IMR-90 (cell line): ENCODE results near the gene ICAM5. TPM values are rescaled to one million over a fixed set of nuclear protein-coding genes. Genes with fewer than 3 reads are reported as not detected.

Experiments
- ATAC-seq: fragments of 200-7000 bp; cut with Tn5 transposase; 2 replicates; pipeline ENCODE4 v1.9.1; 2020; ENCODE audit warnings: low read depth, mild to moderate bottlenecking, moderate library complexity
- BruUV-seq: library from RNA; stranded (reverse); fragments of 400-500 nt; replicated peaks from 2 replicates; lab custom pipeline; 2021; lab: Mats Ljungman, UMichigan
- CTCF ChIA-PET: fragments of 300-600 bp; formaldehyde crosslinking; extraction: SDS; loops from one replicate; lab custom pipeline; 2021; ENCODE audit warnings: antibody characterized with exemption; lab: Yijun Ruan, JAX
- POLR2A ChIA-PET: fragments of 300-600 bp; sonication (Branson Sonifier 250); formaldehyde crosslinking; loops from one replicate; lab custom pipeline; 2022; ENCODE audit warnings: antibody characterized with exemption; ENCODE audit not compliant: unreplicated experiment; lab: Charles Lee
- DNase-seq: peaks from one replicate; pipeline ENCODE4 v3.0.0; 2013
- H2AFZ ChIP-seq: replicated peaks from 2 replicates; pipeline ENCODE3; 2013; ENCODE audit warnings: low read length, mild to moderate bottlenecking; ENCODE audit not compliant: poor library complexity
- H2AK5ac ChIP-seq: 2 replicates; pipeline ENCODE4 v1.6.1; 2013; ENCODE audit warnings: low read depth, low read length, inconsistent platforms
- H2AK9ac ChIP-seq: replicated peaks from 2 replicates; pipeline ENCODE3; 2013; ENCODE audit warnings: mild to moderate bottlenecking, low read depth, low read length, moderate library complexity; ENCODE audit not compliant: poor library complexity
- H2BK120ac ChIP-seq: 2 replicates; pipeline ENCODE4 v1.6.1; 2013; ENCODE audit warnings: low read depth, low read length, inconsistent platforms
- H2BK15ac ChIP-seq: 3 replicates; pipeline ENCODE4 v1.6.1; 2013; ENCODE audit warnings: low read depth, low read length, inconsistent platforms
- H2BK20ac ChIP-seq: 2 replicates; pipeline ENCODE4 v1.6.1; 2013; ENCODE audit warnings: low read depth, mild to moderate bottlenecking, inconsistent platforms, low read length, moderate library complexity
- H2BK5ac ChIP-seq: 2 replicates; pipeline ENCODE4 v1.6.1; 2013; ENCODE audit warnings: mild to moderate bottlenecking, low read depth, low read length, inconsistent platforms; ENCODE audit not compliant: poor library complexity, severe bottlenecking
- H3K14ac ChIP-seq: replicated peaks from 2 replicates; pipeline ENCODE4 v1.6.1; 2013; ENCODE audit warnings: low read depth, low read length, inconsistent platforms
- H3K18ac ChIP-seq: 2 replicates; pipeline ENCODE4 v1.6.1; 2013; ENCODE audit warnings: low read depth, low read length, control low read depth
- H3K23ac ChIP-seq: 2 replicates; pipeline ENCODE4 v1.6.1; 2013; ENCODE audit warnings: low read depth, low read length, inconsistent platforms
- H3K27ac ChIP-seq: 2 replicates; pipeline ENCODE4 v1.5.1; 2013; ENCODE audit warnings: mild to moderate bottlenecking, control low read depth, low read length; ENCODE audit not compliant: insufficient read depth
- H3K27me3 ChIP-seq: 2 replicates; pipeline ENCODE4 v1.6.1; 2013; ENCODE audit warnings: low read length; ENCODE audit not compliant: control insufficient read depth, insufficient read depth
- H3K36me3 ChIP-seq: 2 replicates; pipeline ENCODE4 v1.6.1; 2013; ENCODE audit warnings: low read length, mixed read lengths; ENCODE audit not compliant: control insufficient read depth, insufficient read depth
- H3K4ac ChIP-seq: 2 replicates; pipeline ENCODE4 v1.6.1; 2013; ENCODE audit warnings: low read depth, low read length, inconsistent platforms
- H3K4me1 ChIP-seq: 2 replicates; pipeline ENCODE4 v1.6.1; 2013; ENCODE audit warnings: low read length, mixed read lengths; ENCODE audit not compliant: control insufficient read depth, insufficient read depth
- H3K4me2 ChIP-seq: 2 replicates; pipeline ENCODE4 v1.6.1; 2013; ENCODE audit warnings: low read depth, mild to moderate bottlenecking, control low read depth, low read length, moderate library complexity
- H3K4me3 ChIP-seq: 2 replicates; pipeline ENCODE4 v1.5.1; 2013; ENCODE audit warnings: low read depth, mild to moderate bottlenecking, control low read depth, low read length, moderate library complexity; ENCODE audit not compliant: insufficient read depth
- H3K56ac ChIP-seq: 2 replicates; pipeline ENCODE4 v1.6.1; 2013; ENCODE audit warnings: low read length, inconsistent platforms; ENCODE audit not compliant: insufficient read depth; ENCODE audit errors: extremely low read depth
- H3K79me1 ChIP-seq, 2 experiments: 2 replicates each; pipeline ENCODE4 v1.6.1; 2013; ENCODE audit warnings: low read length in 2 of 2, inconsistent platforms in 1 of 2, low read depth in 1 of 2
- H3K9ac ChIP-seq: 2 replicates; pipeline ENCODE4 v1.6.1; 2013; ENCODE audit warnings: low read depth, low read length, control low read depth
- H3K9me1 ChIP-seq: 2 replicates; pipeline ENCODE4 v1.6.1; 2013; ENCODE audit warnings: low read length, inconsistent platforms; ENCODE audit not compliant: insufficient read depth
- H3K9me3 ChIP-seq: 2 replicates; pipeline ENCODE4 v1.6.1; 2013; ENCODE audit warnings: low read length; ENCODE audit not compliant: control insufficient read depth, insufficient read depth
- H4K20me1 ChIP-seq: 2 replicates; pipeline ENCODE4 v1.6.1; 2013; ENCODE audit warnings: low read length, inconsistent platforms; ENCODE audit not compliant: insufficient read depth
- H4K5ac ChIP-seq: 2 replicates; pipeline ENCODE4 v1.6.1; 2013; ENCODE audit warnings: mild to moderate bottlenecking, low read depth, low read length, control low read depth
- H4K8ac ChIP-seq, 2 experiments: 2 replicates each; pipeline ENCODE4 v1.6.1; 2013; ENCODE audit warnings: low read depth in 2 of 2, low read length in 2 of 2, control low read depth in 1 of 2, inconsistent platforms in 1 of 2
- H4K91ac ChIP-seq: 2 replicates; pipeline ENCODE4 v1.6.1; 2013; ENCODE audit warnings: low read depth, low read length, inconsistent platforms; ENCODE audit not compliant: insufficient read depth
- BHLHE40 ChIP-seq: fragments of 150-350 bp; IDR thresholded peaks from 2 replicates; pipeline ENCODE4 v1.6.1; 2016; ENCODE audit warnings: mild to moderate bottlenecking, low read depth, low read length
- CEBPB ChIP-seq: IDR thresholded peaks from 2 replicates; pipeline ENCODE4 v1.6.1; 2012; ENCODE audit warnings: low read depth, low read length, improper control_type of control experiment
- CTCF ChIP-seq: conservative IDR thresholded peaks from 2 replicates; pipeline ENCODE4 v1.5.1; 2012; ENCODE audit warnings: mild to moderate bottlenecking, low read depth, low read length, improper control_type of control experiment
- ELK1 ChIP-seq: fragments of 150-350 bp; IDR thresholded peaks from 2 replicates; pipeline ENCODE4 v1.6.1; 2016; ENCODE audit warnings: low read depth, mild to moderate bottlenecking, low read length, moderate library complexity, borderline replicate concordance
- FOS ChIP-seq: fragments of 150-350 bp; IDR thresholded peaks from 2 replicates; pipeline ENCODE4 v1.6.1; 2016; ENCODE audit warnings: low read depth, low read length
- MAFK ChIP-seq: IDR thresholded peaks from 2 replicates; pipeline ENCODE4 v1.6.1; 2012; ENCODE audit warnings: low read depth, low read length, improper control_type of control experiment
- MAZ ChIP-seq: IDR thresholded peaks from 2 replicates; pipeline ENCODE4 v1.6.1; 2012; ENCODE audit warnings: low read depth, mild to moderate bottlenecking, low read length, improper control_type of control experiment, moderate library complexity, borderline replicate concordance
- MXI1 ChIP-seq: IDR thresholded peaks from 2 replicates; pipeline ENCODE4 v1.6.1; 2012; ENCODE audit warnings: low read depth, mild to moderate bottlenecking, low read length, moderate library complexity, borderline replicate concordance
- NFE2L2 ChIP-seq: fragments of 150-350 bp; IDR thresholded peaks from 2 replicates; pipeline ENCODE4 v1.6.1; 2016; ENCODE audit warnings: low read depth, mild to moderate bottlenecking, low read length
- POLR2A ChIP-seq: IDR thresholded peaks from 2 replicates; pipeline ENCODE4 v1.6.1; 2012; ENCODE audit warnings: mild to moderate bottlenecking, low read depth, low read length
- RAD21 ChIP-seq: IDR thresholded peaks from 2 replicates; pipeline ENCODE4 v1.6.1; 2012; ENCODE audit warnings: low read length, improper control_type of control experiment
- RCOR1 ChIP-seq: IDR thresholded peaks from 2 replicates; pipeline ENCODE4 v1.6.1; 2012; ENCODE audit warnings: mild to moderate bottlenecking, low read length, improper control_type of control experiment; ENCODE audit not compliant: insufficient replicate concordance
- SMC3 ChIP-seq: fragments of 150-350 bp; IDR thresholded peaks from 2 replicates; pipeline ENCODE4 v1.6.1; 2016; ENCODE audit warnings: low read depth, mild to moderate bottlenecking, antibody characterized with exemption, low read length, moderate library complexity
- USF2 ChIP-seq: fragments of 150-350 bp; IDR thresholded peaks from 2 replicates; pipeline ENCODE4 v1.6.1; 2017; ENCODE audit warnings: mild to moderate bottlenecking, antibody characterized with exemption, low read length, low read depth
- WGBS, 2 experiments: methylation state at CpG; one replicate each; pipeline versions ENCODE4 v1.1.5 to v1.1.7; 2013; ENCODE audit warnings: missing lambda C conversion rate in 2 of 2; ENCODE audit not compliant: insufficient read length in 1 of 2; ENCODE audit errors: extremely low coverage in 2 of 2; 5-methylcytosine and 5-hydroxymethylcytosine counted together
- dilution Hi-C: fragments of 300-500 bp; cut with HindIII; formaldehyde crosslinking; loops from one replicate; pipeline ENCODE4 v1.14.3; 2018; ENCODE audit warnings: low sequenced_read_pairs; ENCODE audit not compliant: unreplicated experiment
- in situ Hi-C: fragments of 300-500 bp; cut with MboI; formaldehyde crosslinking; loops from 3 replicates; pipeline ENCODE4 v1.14.3; 2019; ENCODE audit warnings: low sequenced_read_pairs, inconsistent platforms, mixed read lengths
- intact Hi-C: fragments of 100-400 bp; cut with micrococcal nuclease; formaldehyde crosslinking; loops from 2 replicates; pipeline ENCODE4 v1.10.0; 2022
- polyA plus RNA-seq, 3 experiments: library from polyadenylated mRNA; depleted of rRNA; stranded (reverse); fragments of >200 nt; gene quantifications; 2 replicates each; pipeline ENCODE4 v1.2.3, GENCODE V29; 2012; ENCODE audit warnings: low replicate concordance in 1 of 3
- total RNA-seq: library from RNA; depleted of rRNA; stranded (reverse); fragments of >200 nt; gene quantifications from 2 replicates; pipeline ENCODE4 v1.2.3, GENCODE V29; 2012

ICAM5 gene
- total and polyA plus RNA-seq, 2 of the 4 experiments (the other 2 are of a cell fraction) = 3.0 to 23.9 TPM

- no peak overlapping the region for H3K56ac ChIP-seq
- no peak overlapping the region for H3K4ac ChIP-seq
- no TSS peak for BruUV-seq
- no peaks in the 10 kb centered on the region for H3K27me3 ChIP-seq
- no peak overlapping the region for H2BK20ac ChIP-seq
- no peak overlapping the region for H4K91ac ChIP-seq
- H2AK9ac ChIP-seq = no peak overlapping the region
- H2BK120ac ChIP-seq = no peak overlapping the region
- dilution Hi-C loops = no loop called here
- TF ChIP-seq ELK1 (no peak), MAZ (no peak), BHLHE40 (no peak), MAFK (no peak), POLR2A (no peak), FOS (no peak), NFE2L2 (no peak), SMC3 (no peak), MXI1 (no peak), USF2 (no peak), RCOR1 (no peak), CEBPB (no peak), RAD21 (no peak), CTCF (no peak)
- ChIA-PET POLR2A (no interaction called here), CTCF (no interaction called here)
- no peak overlapping the region for H3K14ac ChIP-seq
- no peak overlapping the region for H3K9ac ChIP-seq
- ATAC-seq (no peak), DNase-seq (no peak)
- H4K5ac ChIP-seq = no peak overlapping the region
- H3K36me3 ChIP-seq = peaks cover 67% of the 10 kb centered on the region
- no peak overlapping the region for H4K8ac ChIP-seq
- H3K4me3 ChIP-seq = no peak overlapping the region
- peaks cover 27% of the 10 kb centered on the region for H4K20me1 ChIP-seq
- no peaks in the 10 kb centered on the region; the same call in 1 of the 2 replicates for H3K9me1 ChIP-seq
- no peak overlapping the region for H2BK15ac ChIP-seq
- no peak overlapping the region for H2BK5ac ChIP-seq
- no peak overlapping the region for H2AK5ac ChIP-seq
- H3K79me1 ChIP-seq = peaks cover 26 to 52% of the 10 kb centered on the region in 2 experiments; a peak in 3 of 4 replicates
- H2AFZ ChIP-seq = no peak overlapping the region
- no peak overlapping the region for H3K27ac ChIP-seq
- peaks cover 5% of the 10 kb centered on the region; the same call in 1 of the 2 replicates for H3K4me1 ChIP-seq
- no peak overlapping the region for H3K23ac ChIP-seq
- intact Hi-C loops = no loop called here
- H3K18ac ChIP-seq = no peak overlapping the region
- in situ Hi-C loops = no loop called here
- no peak overlapping the region for H3K4me2 ChIP-seq
- WGBS, 2 experiments = 94% methylated on average over 5 of the region's 7 CpGs; no CpG with 5 or more reads in 1 of the 2 experiments
- H3K9me3 ChIP-seq = no peaks in the 10 kb centered on the region
These were observed 38.0 kb downstream of the ICAM5 start for GRCh38 chr19:10327793-10328192.
